Heart left ventricle (tissue), 16 donors: Measurements from ENCODE around the gene PCSK1N. TPM values are rescaled to one million over a fixed set of nuclear protein-coding genes. Genes with fewer than 3 reads are reported as not detected.
"Not testable (repeated sequence)": the region's sequence is repeated elsewhere in the genome, so short reads cannot be mapped to it uniquely, and the experiment has no call there.

Experiments used
- ATAC-seq, 4 donors: fragments of 200-7000 bp; cut with Tn5 transposase; one replicate each; pipeline ENCODE4 v1.9.1; 2020 to 2022; ENCODE audit warnings: moderate library complexity in 4 of 4, mild to moderate bottlenecking in 3 of 4, moderate number of reproducible peaks in 1 of 4
- DNase-seq, 5 donors: peaks; one replicate each; pipeline ENCODE4 v3.0.0-alpha.2; 2020
- H3K27ac ChIP-seq, 12 donors: fragments of 200-600 bp; sonication (generic) in 4 of 12; one replicate each; pipeline versions ENCODE4 v1.5.0 to v1.8.0; 2016 to 2022; ENCODE audit warnings: mild to moderate bottlenecking in 2 of 12
- H3K27me3 ChIP-seq, 9 donors: fragments of 200-600 bp; sonication (generic) in 2 of 9; one replicate each; pipeline versions ENCODE4 v1.5.1 to v1.8.0; 2016 to 2022; ENCODE audit warnings: mild to moderate bottlenecking in 3 of 9
- H3K36me3 ChIP-seq, 9 donors: fragments of 200-600 bp; sonication (generic) in 2 of 9; one replicate each; pipeline versions ENCODE4 v1.5.0 to v1.8.0; 2018 to 2022; ENCODE audit warnings: mild to moderate bottlenecking in 2 of 9
- H3K4me1 ChIP-seq, 12 donors: fragments of 200-600 bp; sonication (generic) in 4 of 12; one replicate each; pipeline versions ENCODE4 v1.5.0 to v1.8.0; 2016 to 2022; ENCODE audit warnings: mild to moderate bottlenecking in 3 of 12
- H3K4me3 ChIP-seq, 12 donors: fragments of 200-600 bp; sonication (generic) in 4 of 12; one replicate each; pipeline versions ENCODE4 v1.5.0 to v1.8.0; 2017 to 2022; ENCODE audit warnings: mild to moderate bottlenecking in 9 of 12, moderate library complexity in 4 of 12
- H3K9me3 ChIP-seq, 12 donors: fragments of 200-600 bp; sonication (generic) in 4 of 12; one replicate each; pipeline versions ENCODE4 v1.5.0 to v1.8.0; 2016 to 2022; ENCODE audit warnings: mild to moderate bottlenecking in 1 of 12
- POLR2A ChIP-seq, 2 donors: fragments of 450-650 bp; IDR thresholded peaks; one replicate each; pipeline ENCODE4 v1.6.1; 2017; ENCODE audit warnings: antibody characterized with exemption in 2 of 2, mild to moderate bottlenecking in 2 of 2, moderate library complexity in 2 of 2
- WGBS, 4 donors: extraction: QIAGEN DNeasy Blood & Tissue Kit in 2 of 4; methylation state at CpG; one replicate each; pipeline versions ENCODE4 v1.1.5 to v1.1.7; 2013 to 2018; 5-methylcytosine and 5-hydroxymethylcytosine counted together
- intact Hi-C, 10 donors: fragments of 100-400 bp; cut with DNase I; formaldehyde crosslinking; loops; one replicate each; pipeline versions ENCODE4 v1.11.1 to v1.14.2; 2022
- long read RNA-seq, 3 donors: library from polyadenylated mRNA; unstranded; transcript quantifications; one replicate each; pipeline ENCODE4 v2.0.0, GENCODE V29; 2020 to 2021
- polyA plus RNA-seq, 2 donors: library from polyadenylated mRNA; stranded (reverse); fragments of 200-250 nt; gene quantifications; one replicate each; pipeline ENCODE4 v1.2.3, GENCODE V29; 2013
- total RNA-seq, 9 donors: library from RNA; depleted of rRNA in 2 of 9; stranded (reverse); fragments of >200 nt in 2 of 9; fragmentation: NEBNext Ultra II Directional in 3 of 9; extraction: Animal tissue kit (Norgen Biotek cat#: 25700) in 3 of 9; gene quantifications; one replicate each; pipeline versions ENCODE4 v1.1.0 to v1.2.4, GENCODE V29; 2016 to 2023
- TF ChIP-seq, protein P1 (sequence below), 12 donors: fragments of 200-600 bp; sonication (generic) in 4 of 12; IDR thresholded peaks; one replicate each; pipeline versions ENCODE4 v1.5.0 to v1.8.0; 2018 to 2022; ENCODE audit warnings: antibody characterized with exemption in 12 of 12, mild to moderate bottlenecking in 5 of 12
- donor health status: ischemic (EF 13 %, LVEDD 7.1; RV severe dilation, severe dysfunction).
- donor health status: healthy with polysubstance abuse.
- donor health status: DM: no; HTN: yes; CAD: no.
- donor health status: DM: no; HTN: no; CAD: no.
- donor health status: ischemic (EF 25% LVEDD 6.9; RV normal size, moderate dysfunction).
- donor health status: ischemic (EF 25% LVEDD 5.7; RV mildly dilated, moderate dysfunction).
- donor health status: healthy.
- donor health status: DM: yes; HTN: yes; CAD: no.
- donor health status: ischemic (EF 35%, LVEDD 5.7; RV mildly dilated, moderate dysfunction).
- donor health status: nonischemic (EF 11% LVEDD 7.7; RV severe dilation, severe dysfunction).
- donor health status: DM: yes; HTN: yes; CAD: no.
- donor health status: PGD.
- donor health status: ischemic (EF 29% LVEDD 5.4; RV normal size, mild dysfunction).
- donor health status: nonischemic (EF 23%, LVEDD 6.1; RV moderate dilation, normal function).

The PCSK1N gene, protein sequence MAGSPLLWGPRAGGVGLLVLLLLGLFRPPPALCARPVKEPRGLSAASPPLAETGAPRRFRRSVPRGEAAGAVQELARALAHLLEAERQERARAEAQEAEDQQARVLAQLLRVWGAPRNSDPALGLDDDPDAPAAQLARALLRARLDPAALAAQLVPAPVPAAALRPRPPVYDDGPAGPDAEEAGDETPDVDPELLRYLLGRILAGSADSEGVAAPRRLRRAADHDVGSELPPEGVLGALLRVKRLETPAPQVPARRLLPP
- 1 to 10 TPM in 2 of 9 donors, under 1 TPM in 1, not detected in 6; 0.67 to 3.9 (median 1.1) TPM for total RNA-seq
- polyA plus RNA-seq, result not detected
- long read RNA-seq, donor 1, result 0 reads
- long read RNA-seq, donor 2, result 0 reads
- long read RNA-seq, donor 3, partial matches to known transcripts, result 0 of 1 reads
- long read RNA-seq, donor 3, other reads (novel, unspliced or antisense), result 0 of 1 reads

DNA sequence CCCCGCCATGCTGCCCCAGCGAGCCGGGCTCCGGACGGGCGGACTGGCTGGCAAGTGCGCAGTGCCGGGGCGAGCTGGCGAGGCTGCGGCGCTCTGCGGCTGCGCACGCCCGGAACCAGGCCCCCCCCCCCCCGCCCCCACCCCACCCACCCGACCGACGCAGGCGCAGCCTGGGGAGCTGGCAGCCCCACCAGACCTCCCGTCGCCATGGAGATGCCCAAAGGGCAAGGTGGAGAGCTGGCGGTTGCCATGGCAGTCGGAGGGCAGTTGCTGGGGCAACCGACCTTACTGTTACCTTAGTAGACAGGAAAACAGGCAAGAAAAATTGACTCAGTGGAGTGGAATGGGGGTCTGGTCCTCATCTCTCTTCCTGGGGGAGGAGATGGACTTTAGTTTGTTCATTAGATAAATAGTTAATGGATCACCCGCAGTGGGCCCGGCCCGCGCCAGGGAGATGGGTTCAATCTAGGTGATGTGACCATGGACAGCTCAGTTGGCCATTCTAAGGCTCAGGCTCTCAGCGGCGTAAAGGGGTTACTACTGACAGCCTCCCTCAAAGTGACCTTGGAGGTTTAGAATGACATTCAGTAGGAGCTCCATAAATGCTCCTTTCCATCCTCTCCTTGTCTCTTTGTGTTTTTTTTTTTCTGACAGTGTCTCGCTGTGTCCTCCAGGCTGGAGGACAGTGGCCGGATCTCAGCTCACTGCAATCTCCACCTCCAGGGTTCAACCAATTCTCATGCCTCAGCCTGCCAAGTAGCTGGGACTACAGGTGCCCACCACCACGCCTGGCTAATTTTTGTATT, at the start of gene PCSK1N:
Gene PCSK1N (minus strand): TSS at position 87 of the 806 bp plus-strand sequence. CDS start 78 bp downstream, at position 9.
- H3K4me3 ChIP-seq, result peak within 1 kb of the TSS in 8 of 12 donors; percentile 6 to 40 (median 22)
- H3K36me3 ChIP-seq, result no peaks in the 10 kb centered on the region
- peaks cover 0 to 59% (median 24%) of the 10 kb centered on the region in 9 donors for H3K27me3 ChIP-seq
- no peaks in the 10 kb centered on the region for H3K9me3 ChIP-seq
- H3K27ac ChIP-seq, result no peak within 1 kb of the TSS
- no peak for TF ChIP-seq POLR2A (IDR thresholded peaks at IDR 0.05)
- TF ChIP-seq, protein P1, sequence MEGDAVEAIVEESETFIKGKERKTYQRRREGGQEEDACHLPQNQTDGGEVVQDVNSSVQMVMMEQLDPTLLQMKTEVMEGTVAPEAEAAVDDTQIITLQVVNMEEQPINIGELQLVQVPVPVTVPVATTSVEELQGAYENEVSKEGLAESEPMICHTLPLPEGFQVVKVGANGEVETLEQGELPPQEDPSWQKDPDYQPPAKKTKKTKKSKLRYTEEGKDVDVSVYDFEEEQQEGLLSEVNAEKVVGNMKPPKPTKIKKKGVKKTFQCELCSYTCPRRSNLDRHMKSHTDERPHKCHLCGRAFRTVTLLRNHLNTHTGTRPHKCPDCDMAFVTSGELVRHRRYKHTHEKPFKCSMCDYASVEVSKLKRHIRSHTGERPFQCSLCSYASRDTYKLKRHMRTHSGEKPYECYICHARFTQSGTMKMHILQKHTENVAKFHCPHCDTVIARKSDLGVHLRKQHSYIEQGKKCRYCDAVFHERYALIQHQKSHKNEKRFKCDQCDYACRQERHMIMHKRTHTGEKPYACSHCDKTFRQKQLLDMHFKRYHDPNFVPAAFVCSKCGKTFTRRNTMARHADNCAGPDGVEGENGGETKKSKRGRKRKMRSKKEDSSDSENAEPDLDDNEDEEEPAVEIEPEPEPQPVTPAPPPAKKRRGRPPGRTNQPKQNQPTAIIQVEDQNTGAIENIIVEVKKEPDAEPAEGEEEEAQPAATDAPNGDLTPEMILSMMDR (IDR thresholded peaks at IDR 0.05), result no peak
- intact Hi-C loops, result no loop called here
- DNase-seq, result no peak
- ATAC-seq, result no peak
- WGBS, 4 donors, result 15 to 64% (median 38%) methylated on average over 10 to 34 of the region's 35 CpGs
- H3K4me1 ChIP-seq, result peaks cover 0 to 7% (median 0%) of the 10 kb centered on the region in 12 donors

DNA sequence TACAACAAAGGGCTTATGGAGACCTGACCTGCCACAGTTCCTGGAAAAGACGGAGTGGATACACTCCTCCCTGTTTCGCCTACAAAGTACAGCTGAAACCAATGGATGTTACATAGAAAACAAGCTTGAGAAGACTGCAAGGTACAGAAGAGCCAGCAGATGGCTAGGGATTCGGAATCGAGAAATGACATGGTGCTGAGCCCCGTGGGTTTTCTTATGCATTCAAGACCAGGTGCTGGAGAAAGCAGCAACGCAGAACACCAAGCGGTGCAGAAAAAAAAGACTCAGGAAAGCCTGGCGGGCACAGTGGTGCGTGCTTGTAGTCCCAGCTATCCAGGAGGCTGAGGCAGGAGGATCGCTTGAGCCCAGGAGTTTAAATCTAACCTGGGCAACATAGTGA, 48.3 kb upstream of the PCSK1N start:
- DNase-seq, result no peak
- intact Hi-C loops, result no loop called here
- no peaks in the 10 kb centered on the region for H3K27me3 ChIP-seq
- TF ChIP-seq POLR2A (IDR thresholded peaks at IDR 0.05), result no peak
- TF ChIP-seq, protein P1 (IDR thresholded peaks at IDR 0.05), result no peak
- H3K9me3 ChIP-seq, result no peaks in the 10 kb centered on the region
- no peaks in the 10 kb centered on the region for H3K36me3 ChIP-seq
- no peak for ATAC-seq
- no peak overlapping the region for H3K27ac ChIP-seq
- no peak overlapping the region for H3K4me3 ChIP-seq
- no peaks in the 10 kb centered on the region for H3K4me1 ChIP-seq
- WGBS, 4 donors, result 73 to 77% (median 75%) methylated on average over 10 of the region's 10 CpGs

DNA sequence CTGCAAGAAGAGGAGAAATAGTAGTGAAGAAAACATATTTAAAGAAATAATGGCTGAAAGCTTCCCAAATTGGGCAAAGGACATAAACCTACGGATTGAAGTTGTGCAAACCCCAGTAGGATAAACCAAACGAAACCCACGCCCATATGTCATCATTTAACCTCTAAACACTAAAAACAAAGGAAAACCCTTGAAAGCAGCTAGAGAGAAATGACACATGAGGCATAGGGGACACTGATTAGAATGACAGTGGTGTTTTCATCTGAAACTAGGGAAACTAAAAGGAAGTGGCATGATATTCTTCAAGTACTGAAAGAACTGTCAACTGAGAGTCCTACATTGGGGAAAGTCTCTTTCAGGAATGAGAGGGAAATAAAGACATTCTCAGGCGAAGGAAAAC, 41.5 kb upstream of the PCSK1N start:
- H3K27me3 ChIP-seq, DNase-seq, H3K36me3 ChIP-seq, H3K4me3 ChIP-seq, H3K27ac ChIP-seq, H3K4me1 ChIP-seq, intact Hi-C loops, H3K9me3 ChIP-seq, ATAC-seq: not testable (repeated sequence)
- 40 to 81% (median 63%) methylated on average over 4 of the region's 4 CpGs for WGBS, 4 donors

DNA sequence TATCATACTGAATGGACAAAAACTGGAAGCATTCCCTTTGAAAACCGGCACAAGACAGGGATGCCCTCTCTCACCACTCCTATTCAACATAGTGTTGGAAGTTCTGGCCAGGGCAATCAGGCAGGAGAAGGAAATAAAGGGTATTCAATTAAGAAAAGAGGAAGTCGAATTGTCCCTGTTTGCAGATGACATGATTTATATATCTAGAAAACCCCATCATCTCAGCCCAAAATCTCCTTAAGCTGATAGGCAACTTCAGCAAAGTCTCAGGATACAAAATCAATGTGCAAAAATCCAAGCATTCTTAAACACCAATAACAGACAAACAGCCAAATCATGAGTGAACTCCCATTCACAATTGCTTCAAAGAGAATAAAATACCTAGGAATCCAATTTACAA, 36.6 kb upstream of the PCSK1N start:
- H3K4me3 ChIP-seq, H3K27ac ChIP-seq, H3K36me3 ChIP-seq, H3K27me3 ChIP-seq, H3K9me3 ChIP-seq, ATAC-seq, DNase-seq, H3K4me1 ChIP-seq, intact Hi-C loops: not testable (repeated sequence)
- 66 to 72% (median 68%) methylated on average over 1 to 2 of the region's 2 CpGs for WGBS, 4 donors

DNA sequence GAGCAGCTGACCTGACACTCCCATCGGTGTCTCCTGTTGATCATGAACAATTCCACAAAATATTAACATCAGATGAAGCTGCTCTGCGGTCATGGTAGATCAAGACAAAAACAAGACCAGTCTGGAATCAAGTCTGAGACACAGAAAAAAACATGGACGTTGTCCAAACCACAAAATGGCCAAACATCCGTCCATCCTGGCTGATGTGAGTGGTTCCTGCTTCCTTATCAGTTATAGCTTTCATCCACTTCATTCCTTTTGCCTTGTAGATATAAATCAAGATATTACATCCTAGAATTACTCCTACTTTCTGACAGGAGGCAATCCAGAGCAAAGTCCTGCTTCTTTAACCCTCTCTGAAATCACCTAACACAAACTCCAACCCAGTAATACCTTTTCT, 28.8 kb upstream of the PCSK1N start:
- H3K4me1 ChIP-seq, result no peaks in the 10 kb centered on the region
- TF ChIP-seq, protein P1 (IDR thresholded peaks at IDR 0.05), result no peak
- TF ChIP-seq POLR2A (IDR thresholded peaks at IDR 0.05), result no peak
- H3K27me3 ChIP-seq, result no peaks in the 10 kb centered on the region
- no peaks in the 10 kb centered on the region for H3K36me3 ChIP-seq
- WGBS, 4 donors, result 52 to 61% (median 53%) methylated on average over 4 of the region's 4 CpGs
- intact Hi-C loops, result no loop called here
- no peak overlapping the region for H3K4me3 ChIP-seq
- H3K9me3 ChIP-seq, result no peaks in the 10 kb centered on the region
- no peak overlapping the region for H3K27ac ChIP-seq
- ATAC-seq, result no peak
- no peak for DNase-seq
